ENCODE data around the gene NTM.

The NTM gene

DNA sequence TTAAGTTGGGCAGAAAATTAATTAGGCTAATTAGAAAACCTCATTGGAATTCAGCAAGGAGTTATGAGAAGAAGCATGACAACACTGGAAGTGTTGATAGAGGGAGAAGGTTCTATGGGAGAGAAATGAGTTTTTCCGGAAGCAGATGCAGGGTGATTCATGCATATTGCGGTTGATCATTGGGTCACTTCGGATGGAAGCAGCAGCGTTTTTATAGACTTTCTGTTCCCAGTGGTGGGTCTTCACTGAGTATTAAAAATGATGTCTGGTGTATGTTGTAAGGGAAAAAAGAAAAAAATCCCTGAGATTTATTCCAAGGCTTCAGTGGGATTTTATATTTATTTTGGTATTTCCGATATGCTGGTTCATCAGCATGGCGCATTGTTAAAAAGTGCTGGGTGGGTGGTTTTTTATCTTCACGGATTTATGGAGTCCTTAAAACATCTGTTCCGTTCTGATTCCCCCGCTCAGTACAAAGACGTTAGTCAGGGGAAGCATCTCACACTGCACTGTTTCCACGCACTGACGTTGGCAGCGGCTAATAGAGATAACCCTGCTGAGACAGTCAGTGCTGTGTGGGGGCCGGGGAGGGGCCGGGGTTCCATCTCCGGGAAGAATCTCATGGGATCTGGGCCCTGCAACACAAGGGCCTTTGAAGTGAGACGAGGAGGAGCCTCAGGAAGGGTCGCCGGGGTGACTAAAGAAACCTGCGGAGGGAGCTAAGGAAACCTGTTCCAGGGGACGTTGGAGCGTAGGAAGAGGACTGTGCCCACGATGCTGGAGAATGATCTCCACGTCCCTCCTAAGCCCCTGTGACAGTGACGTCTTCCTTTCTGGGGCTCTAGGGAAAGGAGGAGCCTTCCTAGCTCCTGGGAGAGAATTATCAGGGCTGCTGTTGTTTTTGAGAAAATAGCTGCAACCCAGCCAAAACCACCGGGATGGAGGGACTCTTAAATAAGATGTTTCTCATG lies 390.0 kb downstream of the NTM start:
- no peak overlapping the region for H3K9ac ChIP-seq (ENCODE audit: low read depth in 1 of 2, low read length in 2 of 2)
- H3K27ac ChIP-seq (ENCODE audit: low read depth in 2 of 2, low read length in 2 of 2), result no peak overlapping the region
- no peak overlapping the region for H3K4me3 ChIP-seq (ENCODE audit: low read length in 2 of 2)
- no peaks in the 10 kb centered on the region for H3K4me1 ChIP-seq (ENCODE audit: control insufficient read depth in 2 of 2, insufficient read depth in 2 of 2, low read length in 2 of 2)
- no peaks in the 10 kb centered on the region for H3K36me3 ChIP-seq (ENCODE audit: control insufficient read depth in 2 of 2, insufficient read depth in 2 of 2, low read length in 2 of 2)
- no peaks in the 10 kb centered on the region for H3K9me3 ChIP-seq (ENCODE audit: control insufficient read depth in 2 of 2, low read length in 2 of 2)
- no peaks in the 10 kb centered on the region for H3K27me3 ChIP-seq (ENCODE audit: control insufficient read depth in 2 of 2, insufficient read depth in 2 of 2, low read length in 2 of 2)

DNA sequence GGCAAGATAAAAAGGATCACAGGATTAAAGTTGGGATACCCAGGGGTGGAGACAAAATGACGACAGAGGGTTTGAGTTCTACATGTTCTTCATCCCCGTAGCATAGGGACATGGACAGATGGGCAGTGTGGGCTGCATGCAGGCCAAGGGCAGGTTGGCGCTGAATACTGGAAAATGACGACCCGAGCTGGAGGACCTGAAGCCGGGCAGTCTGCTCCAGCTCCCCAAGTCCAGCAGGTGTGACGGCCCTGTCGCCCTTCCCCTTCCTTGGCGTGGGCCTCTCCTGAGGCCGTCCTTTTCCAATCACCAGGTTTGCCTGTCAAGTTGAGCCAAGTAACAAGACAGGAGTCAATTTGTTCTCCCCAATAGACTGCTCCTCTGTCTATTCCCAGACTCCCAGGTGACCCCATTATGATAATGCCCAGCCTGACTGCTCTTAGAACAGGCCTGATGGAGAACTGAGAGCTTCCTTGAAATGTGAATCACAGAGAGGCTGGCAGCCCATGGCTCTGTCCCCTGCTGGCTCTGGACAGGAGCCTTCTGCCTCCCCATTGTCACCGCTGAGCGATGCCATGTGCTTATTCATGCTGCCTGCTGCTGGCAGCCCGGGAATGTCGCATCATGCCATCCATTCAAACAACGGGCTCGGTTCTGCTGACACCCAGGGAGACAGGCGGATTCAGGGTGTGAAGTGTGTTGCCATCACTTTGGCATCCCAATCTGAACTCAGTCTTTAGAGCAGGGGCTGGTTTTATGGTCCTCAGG lies 392.1 kb downstream of the NTM start:
- H3K4me1 ChIP-seq (ENCODE audit: control insufficient read depth in 2 of 2, insufficient read depth in 2 of 2, low read length in 2 of 2), result no peaks in the 10 kb centered on the region
- H3K9me3 ChIP-seq (ENCODE audit: control insufficient read depth in 2 of 2, low read length in 2 of 2), result no peaks in the 10 kb centered on the region
- H3K36me3 ChIP-seq (ENCODE audit: control insufficient read depth in 2 of 2, insufficient read depth in 2 of 2, low read length in 2 of 2), result no peaks in the 10 kb centered on the region
- no peak overlapping the region for H3K4me3 ChIP-seq (ENCODE audit: low read length in 2 of 2)
- H3K9ac ChIP-seq (ENCODE audit: low read depth in 1 of 2, low read length in 2 of 2), result no peak overlapping the region
- H3K27ac ChIP-seq (ENCODE audit: low read depth in 2 of 2, low read length in 2 of 2), result no peak overlapping the region
- H3K27me3 ChIP-seq (ENCODE audit: control insufficient read depth in 2 of 2, insufficient read depth in 2 of 2, low read length in 2 of 2), result no peaks in the 10 kb centered on the region

DNA sequence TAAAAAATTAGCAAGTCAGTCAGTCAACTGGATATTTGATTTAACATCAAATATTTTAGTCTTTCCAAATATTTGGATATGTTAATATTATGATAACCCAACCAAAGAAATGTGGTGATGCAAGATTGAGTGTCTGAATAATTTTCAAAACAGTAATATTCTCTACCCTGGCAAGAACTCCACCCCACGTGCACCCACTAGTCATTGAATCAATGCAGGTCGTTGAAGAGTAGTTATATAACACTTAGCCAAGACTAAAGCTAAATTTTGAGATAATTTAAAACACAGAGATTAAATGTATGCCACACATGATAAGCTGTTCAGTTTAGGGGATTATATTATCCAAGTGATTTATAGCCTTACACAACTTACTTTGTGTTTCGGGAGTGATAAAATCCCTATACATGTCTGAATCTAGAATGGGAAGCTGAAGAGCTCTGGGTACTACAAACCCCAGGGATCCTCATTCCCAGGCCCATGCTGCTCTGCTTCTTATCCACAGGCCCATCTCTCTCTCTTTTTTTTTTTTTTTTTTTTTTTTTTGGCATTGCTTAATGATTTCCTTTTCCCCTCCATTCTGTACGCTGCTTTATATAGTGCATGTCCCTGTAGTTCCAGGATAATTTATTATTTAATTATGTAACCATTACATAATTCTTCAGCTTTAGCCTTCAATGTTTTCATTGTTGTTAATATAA lies 392.9 kb downstream of the NTM start:
- Histone ChIP-seq H3K9me3 (ENCODE audit: control insufficient read depth in 2 of 2, low read length in 2 of 2) (no peaks in the 10 kb centered on the region), H3K36me3 (ENCODE audit: control insufficient read depth in 2 of 2, insufficient read depth in 2 of 2, low read length in 2 of 2) (no peaks in the 10 kb centered on the region), H3K4me3 (ENCODE audit: low read length in 2 of 2) (no peak overlapping the region), H3K9ac (ENCODE audit: low read depth in 1 of 2, low read length in 2 of 2) (no peak overlapping the region), H3K4me1 (ENCODE audit: control insufficient read depth in 2 of 2, insufficient read depth in 2 of 2, low read length in 2 of 2) (no peaks in the 10 kb centered on the region), H3K27me3 (ENCODE audit: control insufficient read depth in 2 of 2, insufficient read depth in 2 of 2, low read length in 2 of 2) (no peaks in the 10 kb centered on the region), H3K27ac (ENCODE audit: low read depth in 2 of 2, low read length in 2 of 2) (no peak overlapping the region)

DNA sequence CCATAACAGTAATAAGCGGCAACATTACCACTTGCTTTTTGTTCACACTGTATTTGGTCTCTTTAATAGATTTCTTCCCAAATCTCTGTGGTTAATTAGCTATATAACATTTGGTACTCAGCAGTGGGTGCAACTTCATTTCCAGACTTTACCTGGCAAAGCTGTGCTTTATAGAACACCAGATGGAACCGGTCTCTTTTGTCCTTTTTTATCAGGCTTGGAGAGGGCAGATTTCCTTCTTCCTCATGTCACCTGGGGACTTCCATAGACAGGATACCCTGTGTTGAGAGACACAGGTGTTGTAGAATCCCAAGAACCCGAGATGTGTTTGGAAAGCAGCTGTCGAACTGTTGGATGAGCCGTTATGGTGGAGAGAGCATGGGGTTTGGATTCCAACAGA lies 393.7 kb downstream of the NTM start:
- Histone ChIP-seq H3K27me3 (ENCODE audit: control insufficient read depth in 2 of 2, insufficient read depth in 2 of 2, low read length in 2 of 2) (no peaks in the 10 kb centered on the region), H3K9ac (ENCODE audit: low read depth in 1 of 2, low read length in 2 of 2) (no peak overlapping the region), H3K36me3 (ENCODE audit: control insufficient read depth in 2 of 2, insufficient read depth in 2 of 2, low read length in 2 of 2) (no peaks in the 10 kb centered on the region), H3K4me1 (ENCODE audit: control insufficient read depth in 2 of 2, insufficient read depth in 2 of 2, low read length in 2 of 2) (no peaks in the 10 kb centered on the region), H3K27ac (ENCODE audit: low read depth in 2 of 2, low read length in 2 of 2) (no peak overlapping the region), H3K9me3 (ENCODE audit: control insufficient read depth in 2 of 2, low read length in 2 of 2) (no peaks in the 10 kb centered on the region), H3K4me3 (ENCODE audit: low read length in 2 of 2) (no peak overlapping the region)

DNA sequence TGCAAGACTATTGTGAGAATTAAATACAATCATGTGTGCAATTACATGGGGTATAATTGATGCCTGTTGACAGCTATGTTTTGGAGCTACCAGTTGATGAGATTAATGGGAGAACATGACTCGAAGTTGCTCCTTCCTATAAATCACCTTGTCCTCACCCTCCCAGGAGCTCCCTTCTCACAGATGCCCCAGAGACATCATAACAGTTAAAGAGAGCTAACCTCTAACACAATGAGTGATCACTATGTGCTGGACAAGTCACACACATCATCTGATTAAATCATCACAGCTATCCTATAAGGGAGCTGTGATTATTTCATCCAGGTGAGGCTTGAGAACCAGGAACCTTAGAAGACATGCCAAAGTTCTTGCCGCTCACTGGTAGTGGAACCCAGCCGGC lies 394.2 kb downstream of the NTM start:
- Histone ChIP-seq H3K4me1 (ENCODE audit: control insufficient read depth in 2 of 2, insufficient read depth in 2 of 2, low read length in 2 of 2) (no peaks in the 10 kb centered on the region), H3K27ac (ENCODE audit: low read depth in 2 of 2, low read length in 2 of 2) (no peak overlapping the region), H3K4me3 (ENCODE audit: low read length in 2 of 2) (no peak overlapping the region), H3K9ac (ENCODE audit: low read depth in 1 of 2, low read length in 2 of 2) (no peak overlapping the region), H3K9me3 (ENCODE audit: control insufficient read depth in 2 of 2, low read length in 2 of 2) (no peaks in the 10 kb centered on the region), H3K36me3 (ENCODE audit: control insufficient read depth in 2 of 2, insufficient read depth in 2 of 2, low read length in 2 of 2) (no peaks in the 10 kb centered on the region), H3K27me3 (ENCODE audit: control insufficient read depth in 2 of 2, insufficient read depth in 2 of 2, low read length in 2 of 2) (no peaks in the 10 kb centered on the region)

DNA sequence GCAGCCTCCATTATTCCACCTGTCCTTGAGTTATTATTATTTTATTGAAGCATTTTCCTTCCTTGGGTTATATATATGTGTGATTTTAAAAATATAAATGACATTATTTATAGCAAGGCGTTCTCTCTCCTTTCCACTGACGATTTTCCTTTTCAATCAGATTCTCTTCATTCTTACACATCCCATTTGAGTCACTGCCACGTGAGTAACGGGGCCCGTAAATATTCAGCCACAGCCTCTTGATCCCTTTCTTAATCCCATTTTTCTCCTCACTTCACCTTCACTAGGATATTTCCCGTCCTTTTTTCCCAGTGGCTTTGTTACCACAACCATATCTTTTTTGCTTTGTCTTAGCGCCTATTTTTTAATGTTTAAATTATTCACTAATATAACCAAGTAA lies 396.2 kb downstream of the NTM start:
- no peaks in the 10 kb centered on the region for H3K36me3 ChIP-seq (ENCODE audit: control insufficient read depth in 2 of 2, insufficient read depth in 2 of 2, low read length in 2 of 2)
- H3K4me3 ChIP-seq (ENCODE audit: low read length in 2 of 2), result no peak overlapping the region
- H3K27me3 ChIP-seq (ENCODE audit: control insufficient read depth in 2 of 2, insufficient read depth in 2 of 2, low read length in 2 of 2), result no peaks in the 10 kb centered on the region
- no peak overlapping the region for H3K9ac ChIP-seq (ENCODE audit: low read depth in 1 of 2, low read length in 2 of 2)
- H3K27ac ChIP-seq (ENCODE audit: low read depth in 2 of 2, low read length in 2 of 2), result no peak overlapping the region
- no peaks in the 10 kb centered on the region for H3K4me1 ChIP-seq (ENCODE audit: control insufficient read depth in 2 of 2, insufficient read depth in 2 of 2, low read length in 2 of 2)
- no peaks in the 10 kb centered on the region for H3K9me3 ChIP-seq (ENCODE audit: control insufficient read depth in 2 of 2, low read length in 2 of 2)

DNA sequence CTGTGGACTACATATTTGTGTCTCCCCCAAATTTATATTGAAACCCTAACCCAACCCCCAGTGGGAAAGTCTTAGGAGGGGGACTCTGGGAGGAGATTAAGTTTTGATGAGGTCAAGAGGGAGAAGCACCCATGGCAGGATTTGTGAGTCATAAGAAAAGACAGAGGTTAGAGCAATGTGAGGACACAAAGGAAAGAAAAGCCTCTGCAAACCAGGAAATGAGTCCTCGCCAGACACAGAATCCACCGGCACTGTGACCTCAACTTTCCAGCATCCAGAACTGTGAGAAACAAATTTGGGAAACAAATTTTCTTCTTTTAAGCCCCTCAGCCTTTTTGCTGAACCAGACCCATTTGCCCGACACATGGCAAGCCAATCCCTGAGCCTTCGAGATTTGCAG lies 397.0 kb downstream of the NTM start:
- Histone ChIP-seq H3K4me1 (ENCODE audit: control insufficient read depth in 2 of 2, insufficient read depth in 2 of 2, low read length in 2 of 2) (no peaks in the 10 kb centered on the region), H3K27ac (ENCODE audit: low read depth in 2 of 2, low read length in 2 of 2) (no peak overlapping the region), H3K27me3 (ENCODE audit: control insufficient read depth in 2 of 2, insufficient read depth in 2 of 2, low read length in 2 of 2) (no peaks in the 10 kb centered on the region), H3K9me3 (ENCODE audit: control insufficient read depth in 2 of 2, low read length in 2 of 2) (no peaks in the 10 kb centered on the region), H3K36me3 (ENCODE audit: control insufficient read depth in 2 of 2, insufficient read depth in 2 of 2, low read length in 2 of 2) (no peaks in the 10 kb centered on the region), H3K4me3 (ENCODE audit: low read length in 2 of 2) (no peak overlapping the region), H3K9ac (ENCODE audit: low read depth in 1 of 2, low read length in 2 of 2) (no peak overlapping the region)

DNA sequence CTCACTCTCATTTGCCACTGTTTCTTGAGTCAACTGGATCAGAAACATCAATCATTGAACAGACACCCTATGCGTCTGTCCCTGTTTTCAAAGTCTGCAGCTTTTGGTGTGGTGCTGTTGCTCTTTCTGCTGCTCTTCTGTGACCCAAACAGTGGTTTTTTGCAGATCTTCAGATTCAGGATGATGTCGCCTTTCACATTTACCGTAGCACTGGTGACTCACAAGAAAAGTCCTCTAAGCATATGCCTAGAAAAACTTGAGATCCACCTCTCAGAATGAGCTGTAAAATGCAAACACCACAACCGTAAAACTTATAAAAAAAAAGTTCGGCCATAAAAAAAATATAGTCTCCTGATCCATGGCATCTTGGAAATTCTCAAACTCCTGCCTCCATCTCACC lies 400.4 kb downstream of the NTM start:
- H3K36me3 ChIP-seq (ENCODE audit: control insufficient read depth in 2 of 2, insufficient read depth in 2 of 2, low read length in 2 of 2), result no peaks in the 10 kb centered on the region

DNA sequence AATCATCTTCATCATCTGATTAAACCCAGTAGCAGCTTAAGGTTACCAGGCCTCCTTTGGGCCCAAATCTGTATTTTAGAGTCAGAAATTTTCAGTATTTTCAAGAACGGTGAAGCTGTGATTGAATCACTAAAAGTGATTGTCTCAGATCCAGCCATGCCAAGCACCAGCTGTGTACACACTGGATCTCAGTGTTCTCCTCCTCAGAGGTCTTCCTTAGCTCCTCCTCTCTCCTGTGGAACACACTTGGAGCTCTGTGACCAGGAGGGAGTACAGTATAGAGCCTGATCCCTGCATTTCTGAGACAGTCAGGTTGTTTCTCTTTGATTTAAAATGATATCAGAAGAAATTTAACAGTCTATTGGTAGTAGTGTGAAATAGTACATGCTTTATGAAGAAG lies 401.1 kb downstream of the NTM start:
- Histone ChIP-seq H3K36me3 (ENCODE audit: control insufficient read depth in 2 of 2, insufficient read depth in 2 of 2, low read length in 2 of 2) (no peaks in the 10 kb centered on the region), H3K27ac (ENCODE audit: low read depth in 2 of 2, low read length in 2 of 2) (no peak overlapping the region), H3K4me1 (ENCODE audit: control insufficient read depth in 2 of 2, insufficient read depth in 2 of 2, low read length in 2 of 2) (no peaks in the 10 kb centered on the region), H3K9me3 (ENCODE audit: control insufficient read depth in 2 of 2, low read length in 2 of 2) (no peaks in the 10 kb centered on the region), H3K27me3 (ENCODE audit: control insufficient read depth in 2 of 2, insufficient read depth in 2 of 2, low read length in 2 of 2) (no peaks in the 10 kb centered on the region), H3K4me3 (ENCODE audit: low read length in 2 of 2) (no peak overlapping the region), H3K9ac (ENCODE audit: low read depth in 1 of 2, low read length in 2 of 2) (no peak overlapping the region)

More for the DNA sequence above, 400.4 kb downstream of the NTM start:
- H3K4me1 ChIP-seq (ENCODE audit: control insufficient read depth in 2 of 2, insufficient read depth in 2 of 2, low read length in 2 of 2), result no peaks in the 10 kb centered on the region
- H3K4me3 ChIP-seq (ENCODE audit: low read length in 2 of 2), result no peak overlapping the region
- no peaks in the 10 kb centered on the region for H3K9me3 ChIP-seq (ENCODE audit: control insufficient read depth in 2 of 2, low read length in 2 of 2)
- H3K9ac ChIP-seq (ENCODE audit: low read depth in 1 of 2, low read length in 2 of 2), result no peak overlapping the region
- no peak overlapping the region for H3K27ac ChIP-seq (ENCODE audit: low read depth in 2 of 2, low read length in 2 of 2)
- H3K27me3 ChIP-seq (ENCODE audit: control insufficient read depth in 2 of 2, insufficient read depth in 2 of 2, low read length in 2 of 2), result no peaks in the 10 kb centered on the region

DNA sequence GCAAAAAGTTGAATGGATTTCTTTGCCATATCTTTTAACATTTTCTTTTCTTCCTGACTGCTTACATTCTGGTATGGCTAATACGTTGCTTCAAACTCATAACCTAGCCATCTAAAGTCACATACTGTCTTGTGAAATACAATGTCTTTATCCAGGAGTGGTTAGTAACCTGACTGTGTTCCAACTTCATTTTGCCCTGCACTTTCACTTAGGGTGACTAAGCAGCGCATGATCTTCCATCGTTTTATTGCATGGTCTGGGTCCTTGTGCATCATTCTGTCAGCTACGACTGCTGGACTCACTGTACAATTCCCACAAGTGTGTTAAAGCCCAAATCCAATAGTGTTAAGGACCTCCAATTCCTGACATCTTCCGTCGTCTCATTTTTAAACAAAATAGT lies 403.2 kb downstream of the NTM start:
- Histone ChIP-seq H3K27me3 (ENCODE audit: control insufficient read depth in 2 of 2, insufficient read depth in 2 of 2, low read length in 2 of 2) (no peaks in the 10 kb centered on the region), H3K27ac (ENCODE audit: low read depth in 2 of 2, low read length in 2 of 2) (no peak overlapping the region), H3K9ac (ENCODE audit: low read depth in 1 of 2, low read length in 2 of 2) (no peak overlapping the region), H3K4me3 (ENCODE audit: low read length in 2 of 2) (no peak overlapping the region), H3K36me3 (ENCODE audit: control insufficient read depth in 2 of 2, insufficient read depth in 2 of 2, low read length in 2 of 2) (no peaks in the 10 kb centered on the region), H3K4me1 (ENCODE audit: control insufficient read depth in 2 of 2, insufficient read depth in 2 of 2, low read length in 2 of 2) (no peaks in the 10 kb centered on the region), H3K9me3 (ENCODE audit: control insufficient read depth in 2 of 2, low read length in 2 of 2) (no peaks in the 10 kb centered on the region)

All from mucosa of rectum (tissue), 2 donors.